Sigmoid colon (tissue), 7 donors: ENCODE measurements around the gene EVA1C. TPM values are rescaled to one million over a fixed set of nuclear protein-coding genes. Genes with fewer than 3 reads are reported as not detected.
A peak's percentile ranks its signal among the peaks of the same experiment; 100 is the strongest.
"Not testable (repeated sequence)": the region's sequence is repeated elsewhere in the genome, so short reads cannot be mapped to it uniquely, and the experiment has no call there.

ENCODE experiments used
- DNase-seq: peaks from one replicate; pipeline ENCODE4 v3.0.0-alpha.2; 2019
- H3K27ac ChIP-seq, 4 donors: fragments of 200-600 bp; sonication (generic); one replicate each; pipeline ENCODE4 v1.5.1; 2016 to 2019; ENCODE audit warnings: mild to moderate bottlenecking in 1 of 4
- H3K27me3 ChIP-seq, 3 donors: fragments of 200-600 bp; sonication (generic); one replicate each; pipeline ENCODE4 v1.5.1; 2019; ENCODE audit warnings: mild to moderate bottlenecking in 1 of 3
- H3K36me3 ChIP-seq, 4 donors: fragments of 200-600 bp; sonication (generic); one replicate each; pipeline ENCODE4 v1.5.1; 2016 to 2019
- H3K4me1 ChIP-seq, 4 donors: fragments of 200-600 bp; sonication (generic); one replicate each; pipeline ENCODE4 v1.5.1; 2017 to 2019
- H3K4me3 ChIP-seq, 4 donors: fragments of 200-600 bp; sonication (generic); one replicate each; pipeline ENCODE4 v1.5.1; 2017 to 2019; ENCODE audit warnings: mild to moderate bottlenecking in 2 of 4, moderate library complexity in 1 of 4
- H3K9me3 ChIP-seq, 4 donors: fragments of 200-600 bp in 3 of 4; sonication (generic) in 3 of 4; one replicate each; pipeline versions ENCODE4 v1.5.1 to v1.6.1; 2013 to 2019
- CTCF ChIP-seq, 4 experiments: fragments of 450-650 bp in 3 of 4; fragments of 200-600 bp in 1 of 4; IDR thresholded peaks; one replicate each; pipeline ENCODE4 v1.5.1; 2016 to 2019; ENCODE audit warnings: antibody characterized with exemption in 4 of 4, mild to moderate bottlenecking in 3 of 4, moderate library complexity in 2 of 4
- EP300 ChIP-seq, 4 donors: sonication (generic); formaldehyde crosslinking; IDR thresholded peaks; one replicate each; pipeline ENCODE4 v1.6.1; 2017; ENCODE audit warnings: antibody characterized with exemption in 4 of 4
- POLR2A ChIP-seq, 2 donors: fragments of 450-650 bp; IDR thresholded peaks; one replicate each; pipeline ENCODE4 v1.6.1; 2016; ENCODE audit warnings: antibody characterized with exemption in 2 of 2, mild to moderate bottlenecking in 2 of 2, moderate library complexity in 2 of 2
- POLR2AphosphoS5 ChIP-seq, 4 donors: sonication (generic); formaldehyde crosslinking; IDR thresholded peaks; one replicate each; pipeline ENCODE4 v1.6.1; 2017; ENCODE audit warnings: antibody characterized with exemption in 4 of 4
- WGBS, 2 donors: extraction: QIAGEN DNeasy Blood & Tissue Kit; methylation state at CpG; one replicate each; pipeline ENCODE4 v1.1.7; 2013; 5-methylcytosine and 5-hydroxymethylcytosine counted together
- intact Hi-C: fragments of 100-400 bp; cut with DNase I; formaldehyde crosslinking; loops from one replicate; pipeline ENCODE4 v1.15.1; 2023
- polyA plus RNA-seq, 3 donors: library from polyadenylated mRNA; stranded (reverse); fragments of 200-250 nt; gene quantifications; one replicate each; pipeline ENCODE4 v1.2.3, GENCODE V29; 2013
- total RNA-seq, 4 donors: library from RNA; depleted of rRNA; stranded (reverse); fragments of >200 nt; gene quantifications; one replicate each; pipeline ENCODE4 v1.1.0, GENCODE V29; 2016
- donor health status: healthy with polysubstance abuse.
- donor health status: Bipolar disorder and iron deficiency.
- donor health status: healthy.

The EVA1C gene
- total and polyA plus RNA-seq, 7 donors = 3.5 to 53.8 (median 32.1) TPM

DNA sequence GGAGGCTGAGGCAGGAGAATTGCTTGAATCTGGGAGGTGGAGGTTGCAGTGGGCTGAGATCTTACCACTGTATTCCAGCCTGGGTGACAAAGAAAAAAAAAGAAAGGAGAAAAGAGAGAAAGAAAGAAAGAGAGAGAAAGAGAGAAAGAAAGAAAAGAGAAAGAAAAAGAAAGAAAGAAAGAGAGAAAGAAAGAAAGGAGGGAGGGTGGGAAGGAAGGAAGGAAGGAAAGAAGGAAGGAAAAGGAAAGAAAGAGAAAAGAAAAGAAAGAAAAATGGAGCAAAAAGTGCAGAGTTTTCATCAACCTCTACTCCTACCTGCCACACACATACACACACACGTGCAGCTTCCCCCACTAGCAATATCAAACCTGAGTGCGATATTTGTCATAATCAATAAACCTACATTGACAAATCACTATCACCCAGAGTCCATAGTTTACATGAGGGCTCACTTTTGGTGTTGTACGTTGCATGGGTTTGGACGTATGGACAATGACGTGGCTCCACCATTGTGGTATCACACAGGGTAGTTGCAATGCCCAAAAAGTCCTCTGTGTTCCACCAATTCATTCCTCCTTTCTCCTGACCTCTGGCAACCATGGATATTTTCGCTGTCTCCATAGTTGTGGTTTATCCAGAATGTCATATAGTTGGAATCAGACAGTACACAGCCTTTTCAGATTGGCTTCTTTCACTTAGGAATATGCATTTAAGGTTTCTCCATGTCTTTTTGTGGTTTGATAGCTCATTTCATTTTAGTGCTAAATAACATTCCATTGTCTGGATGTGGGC, 36.5 kb downstream of the EVA1C start:
- peaks cover 0 to 4% (median 0%) of the 10 kb centered on the region in 4 donors for H3K36me3 ChIP-seq
- no peak for DNase-seq
- H3K4me1 ChIP-seq = peaks cover 0 to 17% (median 15%) of the 10 kb centered on the region in 4 donors
- peaks cover 0 to under 1% (median 0%) of the 10 kb centered on the region in 4 donors for H3K9me3 ChIP-seq
- TF ChIP-seq EP300 (IDR thresholded peaks at IDR 0.05) (no peak), POLR2A (IDR thresholded peaks at IDR 0.05) (no peak), POLR2AphosphoS5 (IDR thresholded peaks at IDR 0.05) (no peak), CTCF (IDR thresholded peaks at IDR 0.05) (no peak)
- no peaks in the 10 kb centered on the region for H3K27me3 ChIP-seq
- intact Hi-C loops = no loop called here
- H3K27ac ChIP-seq = peak overlapping the region in 1 of 4 donors; percentile 86
- H3K4me3 ChIP-seq = no peak overlapping the region
- WGBS, 2 donors = 92 to 96% methylated on average over 6 of the region's 6 CpGs

DNA sequence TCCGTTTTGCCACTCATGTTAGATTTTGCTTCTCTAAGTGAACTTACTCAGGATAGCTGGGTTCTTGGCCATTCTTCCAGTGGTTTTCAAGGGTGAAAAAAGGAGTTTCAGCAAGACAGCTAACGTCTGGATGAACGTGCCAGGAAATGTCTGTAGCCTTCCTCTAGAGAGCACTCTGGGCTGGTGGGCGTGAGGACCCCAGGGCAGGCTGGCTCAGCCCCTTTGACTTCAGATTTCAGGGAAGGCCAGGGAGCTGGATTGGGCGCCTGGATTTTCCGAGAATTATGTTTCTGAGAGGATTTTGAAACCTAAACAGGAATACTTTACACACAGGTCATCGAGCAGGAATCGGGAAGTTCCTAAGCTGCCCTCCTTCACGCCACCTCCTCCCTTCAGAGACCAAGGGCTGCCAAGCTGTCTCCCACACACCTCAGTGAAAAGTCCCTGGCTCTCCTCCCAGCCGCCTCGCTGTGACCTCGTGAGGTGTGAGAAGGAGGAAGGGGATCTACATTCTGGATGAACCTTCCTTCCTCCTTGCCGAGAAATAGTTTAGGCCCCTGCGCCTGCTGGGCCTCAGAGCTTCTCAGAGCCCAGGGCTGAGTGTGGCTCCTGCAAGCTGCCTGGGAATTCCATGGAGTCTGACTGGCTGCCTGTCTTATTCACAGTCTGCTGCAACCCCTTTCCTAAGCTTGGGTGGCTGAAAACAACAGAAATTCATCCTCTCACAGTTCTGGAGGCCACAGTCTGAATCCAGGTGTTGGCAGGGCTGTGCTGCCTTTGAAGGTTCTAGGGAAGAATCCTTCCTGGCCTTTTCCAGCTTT, 38.6 kb downstream of the EVA1C start:
- WGBS, 2 donors = 82 to 89% methylated on average over 14 of the region's 14 CpGs
- peaks cover 0 to 25% (median 19%) of the 10 kb centered on the region in 4 donors for H3K4me1 ChIP-seq
- not testable (repeated sequence) for H3K36me3 ChIP-seq

GRCh38 chr21:32452191-32452590, 39.7 kb downstream of the EVA1C start:
- 90 to 95% methylated on average over 8 of the region's 8 CpGs for WGBS, 2 donors
- H3K4me3 ChIP-seq, DNase-seq, H3K9me3 ChIP-seq, H3K36me3 ChIP-seq, H3K27me3 ChIP-seq: not testable (repeated sequence)
- Histone ChIP-seq H3K4me1 (peaks cover 0 to 36% (median 30%) of the 10 kb centered on the region in 4 donors), H3K27ac (peak overlapping the region in 2 of 4 donors; percentile 73 to 86)
- intact Hi-C loops = loop anchor here (10.0 kb wide), 1 partner anchor 63 kb away; no protein-coding TSS in a partner anchor

More for the DNA sequence above, 38.6 kb downstream of the EVA1C start:
- H3K27ac ChIP-seq = peak overlapping the region; percentile 51 to 86 (median 70)
- TF ChIP-seq POLR2AphosphoS5 (IDR thresholded peaks at IDR 0.05) = peak in 1 of 4 donors; percentile 32
- not testable (repeated sequence) for H3K9me3 ChIP-seq, H3K27me3 ChIP-seq, H3K4me3 ChIP-seq
- intact Hi-C loops = loop anchor here (10.0 kb wide), 1 partner anchor 64 kb away; no protein-coding TSS in a partner anchor
- peak; percentile 71 for DNase-seq

GRCh38 chr21:32452641-32453040, 40.1 kb downstream of the EVA1C start:
- no peaks in the 10 kb centered on the region for H3K27me3 ChIP-seq
- no peak for DNase-seq
- H3K4me1 ChIP-seq = peaks cover 0 to 40% (median 35%) of the 10 kb centered on the region in 4 donors
- H3K27ac ChIP-seq = peak overlapping the region in 2 of 4 donors; percentile 4 to 86
- H3K4me3 ChIP-seq = no peak overlapping the region
- no peaks in the 10 kb centered on the region for H3K9me3 ChIP-seq
- peaks cover 0 to 6% (median 0%) of the 10 kb centered on the region in 4 donors for H3K36me3 ChIP-seq
- WGBS, 2 donors = 97% methylated on average over 11 of the region's 11 CpGs
- intact Hi-C loops = loop anchor here (10.0 kb wide), 1 partner anchor 62 kb away; no protein-coding TSS in a partner anchor
- TF ChIP-seq EP300 (IDR thresholded peaks at IDR 0.05) (no peak), CTCF (IDR thresholded peaks at IDR 0.05) (no peak)

DNA sequence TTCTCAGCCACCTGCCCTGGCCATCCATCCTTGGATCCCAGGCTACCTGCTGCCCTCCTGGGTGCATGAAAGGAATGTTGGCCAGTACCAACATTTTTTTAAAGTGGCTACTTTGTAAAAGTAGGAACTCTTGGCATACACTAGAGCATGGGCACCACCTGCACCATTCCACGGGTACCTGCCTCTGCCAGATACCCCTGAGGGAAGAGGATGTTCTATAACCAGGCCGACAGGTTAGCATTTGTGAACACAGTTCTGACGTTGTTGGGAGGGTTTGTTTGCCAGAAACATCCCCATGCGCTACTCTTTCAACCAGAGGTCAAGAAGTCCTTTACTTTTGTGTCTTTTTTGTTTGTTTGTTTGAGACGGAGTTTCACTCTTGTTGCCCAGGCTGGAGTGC, 43.0 kb downstream of the EVA1C start:
- no peak overlapping the region for H3K4me3 ChIP-seq
- H3K36me3 ChIP-seq = peaks cover 6 to 29% (median 12%) of the 10 kb centered on the region in 4 donors
- DNase-seq = no peak
- 90% methylated on average over 5 of the region's 5 CpGs for WGBS, 2 donors
- H3K9me3 ChIP-seq = no peaks in the 10 kb centered on the region
- no peak for TF ChIP-seq POLR2A (IDR thresholded peaks at IDR 0.05)
- no peak for TF ChIP-seq POLR2AphosphoS5 (IDR thresholded peaks at IDR 0.05)
- peak overlapping the region; percentile 69 to 84 (median 74) for H3K27ac ChIP-seq
- no peaks in the 10 kb centered on the region for H3K27me3 ChIP-seq
- peaks cover 0 to 42% (median 38%) of the 10 kb centered on the region in 4 donors for H3K4me1 ChIP-seq
- intact Hi-C loops = loop anchor here (5.0 to 10.0 kb wide), 2 partner anchors 43 to 59 kb away; partner anchors contain the start of gene EVA1C
